Stimulated activated CD4-positive, alpha-beta T cell treated with anti-CD3 and anti-CD28 coated beads, Interleukin-1b, Interleukin-23, amount 100 ng/mL, for 4 hours (primary cell): Measurements from ENCODE around the gene ATF6B.
"Not testable (repeated sequence)": the region's sequence is repeated elsewhere in the genome, so short reads cannot be mapped to it uniquely, and the experiment has no call there.

Source experiments
- DNase-seq, 2 donors: peaks; one replicate each; pipeline ENCODE4 v3.0.0-alpha.2; 2020; ENCODE audit warnings: low read depth in 2 of 2

The ATF6B gene

GRCh38 chr6:32154514-32155161, 26.6 kb upstream of the ATF6B start:
- peak; percentile 41 to 43 for DNase-seq

- peak; percentile 39 to 61 for DNase-seq
Observed at GRCh38 chr6:32153564-32154513, 25.8 kb upstream of the ATF6B start, which contains the start of gene PPT2. Gene PPT2 (plus strand): TSS chr6:32154141. CDS start chr6:32154595, 454 bp downstream.

DNA sequence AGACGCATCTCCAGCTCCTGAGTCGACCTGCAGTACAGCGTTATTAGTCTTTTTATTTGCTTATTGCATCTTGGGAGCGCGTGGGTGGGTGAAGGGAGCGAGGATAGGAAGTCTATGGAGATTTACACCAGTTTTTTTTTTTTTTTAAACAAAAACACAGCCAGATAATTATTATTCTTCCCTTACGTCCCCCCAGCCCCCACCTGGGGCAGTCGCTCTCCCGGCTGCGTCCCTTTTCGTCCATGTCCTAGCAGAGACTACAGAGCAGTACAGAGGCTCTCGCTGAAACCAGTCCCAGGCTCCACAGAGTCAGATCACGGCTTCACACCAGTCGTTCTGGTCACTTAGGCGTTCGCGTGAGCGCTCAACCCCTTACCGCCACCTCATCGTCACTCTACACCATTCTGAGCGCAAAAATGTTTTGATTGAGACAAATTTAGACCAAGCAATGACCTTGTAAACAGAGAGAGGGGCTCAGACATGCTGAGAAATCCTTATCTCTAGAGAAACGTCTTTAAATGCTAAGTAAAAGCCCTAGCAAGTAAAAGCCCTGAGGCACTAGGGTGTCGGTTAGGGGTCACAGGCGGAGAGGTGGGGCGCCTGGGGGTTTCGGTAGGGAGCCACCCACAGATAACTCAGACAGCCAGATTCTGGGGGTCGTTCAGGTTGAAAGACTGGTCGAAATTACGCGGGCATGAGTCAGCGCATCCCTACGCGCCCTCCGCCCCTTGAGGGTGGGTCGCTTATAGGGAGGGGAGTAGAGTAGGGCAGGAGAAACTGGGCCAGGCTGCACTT, 24.9 kb upstream of the ATF6B start:
- DNase-seq = no peak

DNA sequence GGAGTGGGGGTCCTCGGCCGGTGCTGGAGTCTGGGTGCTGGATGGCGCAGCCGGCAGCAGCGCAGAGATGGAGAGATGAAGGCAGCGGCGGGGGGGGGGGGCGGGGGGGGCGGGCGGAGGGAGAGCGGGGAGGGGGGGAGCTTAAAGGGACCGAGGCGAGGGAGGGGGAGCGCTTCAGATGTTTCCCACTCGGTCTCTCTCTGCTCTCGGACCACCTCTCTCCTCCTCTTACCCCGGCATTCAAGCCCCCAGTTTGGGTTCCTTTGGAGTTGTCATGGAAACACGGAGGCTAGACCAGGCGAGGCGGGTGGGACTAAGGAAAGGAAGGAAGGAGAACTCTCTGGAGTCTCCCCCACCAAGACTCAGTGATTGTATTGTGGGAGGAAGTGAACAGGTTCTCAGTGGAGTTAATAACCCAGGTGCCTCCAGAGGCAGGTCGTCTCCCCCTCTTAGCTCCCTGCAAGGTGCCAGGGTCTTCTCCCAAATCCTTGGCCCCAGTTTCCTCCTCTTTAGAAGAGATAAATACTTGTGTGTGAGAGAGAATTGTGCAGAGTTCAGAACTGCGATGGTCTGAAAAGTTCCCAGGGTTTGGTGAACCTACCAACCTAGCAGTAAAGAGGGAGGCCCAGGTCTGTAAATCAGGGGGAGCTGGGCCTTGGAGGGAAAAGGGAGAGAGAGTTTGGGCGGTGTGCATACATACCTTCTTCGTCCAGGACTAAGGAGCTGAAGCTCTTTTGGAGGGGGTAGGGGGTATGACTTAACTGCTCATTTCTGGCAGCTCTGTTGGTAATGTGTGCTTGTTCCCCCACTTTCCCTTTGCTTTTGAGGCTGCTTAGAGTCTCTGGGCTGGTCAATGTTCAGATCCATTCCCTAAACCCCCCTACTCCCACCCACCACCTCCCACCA, 24.1 kb upstream of the ATF6B start, which contains the start of gene PRRT1:
PRRT1 (minus strand) TSS at position 77 of the 906 bp plus-strand sequence. CDS start 112 bp downstream, outside the sequence.
- no peak for DNase-seq

DNA sequence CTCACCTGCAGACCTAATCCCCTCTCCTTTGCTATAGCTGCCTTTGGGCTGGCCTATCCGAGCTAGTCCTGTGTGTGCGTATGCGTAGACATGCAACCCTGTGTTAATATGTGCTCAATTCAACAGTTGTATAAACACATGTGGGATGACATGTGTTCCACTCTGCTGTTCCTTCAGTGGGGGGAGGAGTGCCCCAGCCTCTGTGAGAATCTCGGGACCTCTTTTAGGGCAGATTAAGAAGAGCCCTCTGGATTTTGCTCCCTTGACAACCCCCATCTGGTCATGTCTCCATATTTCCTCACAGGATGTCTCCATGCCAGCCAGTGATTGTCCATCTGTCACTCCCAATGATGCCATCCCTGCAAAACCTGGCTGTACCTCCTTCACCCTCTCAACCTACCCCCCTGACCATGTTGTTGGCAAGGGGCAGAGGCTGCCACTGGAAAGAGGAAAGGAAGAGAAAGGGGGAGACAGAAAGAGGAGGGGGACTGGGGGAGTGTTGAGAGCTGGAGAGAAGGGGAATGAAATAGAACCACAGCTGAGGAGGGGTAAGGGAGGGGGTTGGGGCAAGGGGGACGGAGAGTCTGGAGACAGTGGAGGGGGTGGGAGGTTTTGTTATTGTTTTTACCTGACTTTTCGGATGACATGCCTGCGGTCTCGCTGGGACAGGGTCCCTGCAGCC, 23.3 kb upstream of the ATF6B start:
- no peak for DNase-seq

GRCh38 chr6:32149932-32150870, 22.2 kb upstream of the ATF6B start:
- no peak for DNase-seq

- no peak for DNase-seq
Observed at GRCh38 chr6:32149092-32149755, 21.2 kb upstream of the ATF6B start.

GRCh38 chr6:32148289-32149091, 20.4 kb upstream of the ATF6B start:
- DNase-seq = peak; percentile 55 to 56

GRCh38 chr6:32147401-32148132, 19.5 kb upstream of the ATF6B start:
- DNase-seq = no peak

GRCh38 chr6:32146687-32147086, 18.6 kb upstream of the ATF6B start:
- DNase-seq = no peak

- DNase-seq = no peak
Observed at GRCh38 chr6:32146287-32146686, 18.2 kb upstream of the ATF6B start.

DNA sequence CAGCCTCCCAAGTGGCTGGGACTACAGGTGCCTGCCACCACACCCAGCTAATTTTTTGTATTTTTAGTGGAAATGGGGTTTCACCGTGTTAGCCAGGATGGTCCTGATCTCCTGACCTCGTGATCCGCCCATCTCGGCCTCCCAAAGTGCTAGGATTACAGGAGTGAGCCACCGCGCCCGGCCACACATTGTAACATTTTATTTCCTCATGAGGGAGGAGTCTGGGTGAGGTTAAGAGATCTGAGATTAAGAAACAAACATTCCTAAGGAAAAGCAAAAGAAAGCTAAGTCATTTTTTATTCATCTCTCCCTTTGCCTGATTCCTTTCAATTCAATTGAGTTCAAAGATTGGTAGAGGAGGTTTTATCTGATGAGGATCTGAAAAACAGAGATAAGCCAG, 16.2 kb upstream of the ATF6B start:
- not testable (repeated sequence) for DNase-seq

DNA sequence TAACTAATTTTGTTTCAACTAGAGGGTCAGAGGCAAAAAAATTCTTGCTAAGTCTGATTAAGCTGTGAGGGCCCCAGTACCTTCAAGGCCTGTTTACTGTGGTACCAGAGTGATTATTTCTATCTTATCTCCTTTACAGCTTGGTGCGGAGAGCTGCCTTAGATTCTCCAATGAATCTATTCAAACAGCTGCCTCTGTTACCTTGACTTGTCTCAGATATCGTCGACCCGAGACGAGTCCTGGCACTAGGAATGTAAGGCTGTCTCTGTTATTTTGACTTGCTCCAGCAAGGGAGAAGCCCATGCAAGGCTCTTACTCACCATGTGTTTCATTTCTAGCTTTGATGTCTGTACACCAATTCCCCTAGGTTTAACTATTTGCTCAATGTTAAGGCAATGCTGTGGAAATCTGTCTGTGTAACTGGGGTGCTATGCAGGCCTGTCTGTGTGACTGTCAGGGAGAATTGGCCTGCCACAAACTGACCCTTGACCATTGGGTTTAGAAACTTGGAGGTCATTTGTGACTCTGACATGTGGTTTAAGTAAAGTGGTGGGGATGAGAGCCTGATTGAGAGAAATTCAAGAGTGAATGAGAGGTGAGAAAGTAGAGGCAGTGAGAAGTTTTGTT, 12.5 kb upstream of the ATF6B start:
- no peak for DNase-seq

- DNase-seq = no peak
Observed at GRCh38 chr6:32139590-32139989, 11.5 kb upstream of the ATF6B start.

- DNase-seq = no peak
Observed at GRCh38 chr6:32137454-32137853, 9.4 kb upstream of the ATF6B start.

- DNase-seq = no peak
Observed at GRCh38 chr6:32133786-32134185, 5.7 kb upstream of the ATF6B start.

GRCh38 chr6:32132110-32132509, 4.1 kb upstream of the ATF6B start:
- no peak for DNase-seq
